Neuronal stem cell (in vitro differentiated cells): ENCODE data around the gene MAPKAP1.
"Not testable (repeated sequence)": the region's sequence is repeated elsewhere in the genome, so short reads cannot be mapped to it uniquely, and the experiment has no call there.

Experiments
- DNase-seq: peaks from one replicate; pipeline ENCODE4 v3.0.0-alpha.2; 2013; ENCODE audit warnings: low spot score
- H2AFZ ChIP-seq: one replicate; pipeline ENCODE4 v1.6.1; 2013; ENCODE audit warnings: mild to moderate bottlenecking, low read length, inconsistent platforms
- H2AK5ac ChIP-seq: 2 replicates; pipeline ENCODE4 v1.6.1; 2013; ENCODE audit warnings: low read depth, mild to moderate bottlenecking, inconsistent platforms, low read length, moderate library complexity, mixed read lengths
- H2BK120ac ChIP-seq: 2 replicates; pipeline ENCODE4 v1.6.1; 2013; ENCODE audit warnings: low read depth, mild to moderate bottlenecking, inconsistent platforms, low read length, moderate library complexity, mixed read lengths
- H2BK12ac ChIP-seq: one replicate; pipeline ENCODE4 v1.6.1; 2013; ENCODE audit warnings: low read length, inconsistent platforms
- H2BK15ac ChIP-seq: 2 replicates; pipeline ENCODE4 v1.6.1; 2013; ENCODE audit warnings: mild to moderate bottlenecking, low read length, inconsistent platforms, mixed read lengths
- H2BK5ac ChIP-seq: one replicate; pipeline ENCODE4 v1.6.1; 2013; ENCODE audit warnings: inconsistent platforms, mild to moderate bottlenecking, low read length, moderate library complexity
- H3K14ac ChIP-seq: one replicate; pipeline ENCODE4 v1.6.1; 2013; ENCODE audit warnings: low read length, inconsistent platforms
- H3K18ac ChIP-seq: 2 replicates; pipeline ENCODE4 v1.6.1; 2013; ENCODE audit warnings: low read length, inconsistent platforms
- H3K23ac ChIP-seq: 2 replicates; pipeline ENCODE4 v1.6.1; 2013; ENCODE audit warnings: low read depth, mild to moderate bottlenecking, mixed read lengths, low read length, inconsistent platforms; ENCODE audit not compliant: poor library complexity
- H3K27ac ChIP-seq: replicated peaks from 3 replicates; pipeline ENCODE4 v1.5.1; 2013; ENCODE audit warnings: low read length, inconsistent platforms
- H3K27me3 ChIP-seq, 3 experiments: 2 replicates each; pipeline ENCODE4 v1.6.1; 2013; ENCODE audit warnings: low read length in 3 of 3, mild to moderate bottlenecking in 2 of 3, inconsistent platforms in 1 of 3, low read depth in 1 of 3, mixed read lengths in 1 of 3, moderate library complexity in 1 of 3; ENCODE audit not compliant: control insufficient read depth in 3 of 3, insufficient read depth in 3 of 3
- H3K36me3 ChIP-seq, 2 donors: replicated peaks in 1 of 2; 2 replicates each; pipeline ENCODE4 v1.6.1; 2013; ENCODE audit warnings: low read length in 2 of 2; ENCODE audit not compliant: control insufficient read depth in 2 of 2, insufficient read depth in 2 of 2
- H3K4ac ChIP-seq: 2 replicates; pipeline ENCODE4 v1.6.1; 2013; ENCODE audit warnings: inconsistent platforms, mild to moderate bottlenecking, low read length, moderate library complexity
- H3K4me1 ChIP-seq, 2 donors: 1 replicate in 1 of 2; 2 replicates in 1 of 2; pipeline ENCODE4 v1.6.1; 2013; ENCODE audit warnings: low read length in 2 of 2, low read depth in 1 of 2; ENCODE audit not compliant: control insufficient read depth in 2 of 2, insufficient read depth in 1 of 2
- H3K4me2 ChIP-seq: one replicate; pipeline ENCODE4 v1.6.1; 2013; ENCODE audit warnings: mild to moderate bottlenecking, low read length, inconsistent platforms; ENCODE audit not compliant: insufficient read depth, poor library complexity, severe bottlenecking
- H3K4me3 ChIP-seq, 2 donors: 2 replicates each; pipeline ENCODE4 v1.5.1; 2013; ENCODE audit warnings: low read length in 2 of 2, mild to moderate bottlenecking in 2 of 2, inconsistent platforms in 1 of 2, moderate library complexity in 1 of 2
- H3K79me1 ChIP-seq: one replicate; pipeline ENCODE4 v1.6.1; 2013; ENCODE audit warnings: low read depth, mild to moderate bottlenecking, inconsistent platforms, low read length, moderate library complexity
- H3K9ac ChIP-seq: one replicate; pipeline ENCODE4 v1.6.1; 2013; ENCODE audit warnings: mild to moderate bottlenecking, low read depth, low read length, inconsistent platforms; ENCODE audit not compliant: poor library complexity
- H3K9me3 ChIP-seq, 2 donors: replicated peaks in 1 of 2; 2 replicates each; pipeline versions ENCODE3 to v1.6.1; 2013; ENCODE audit warnings: low read length in 2 of 2, mild to moderate bottlenecking in 2 of 2, inconsistent platforms in 1 of 2, low read depth in 1 of 2, mixed read lengths in 1 of 2, moderate library complexity in 1 of 2; ENCODE audit not compliant: control insufficient read depth in 2 of 2, insufficient read depth in 1 of 2
- H4K8ac ChIP-seq: one replicate; pipeline ENCODE4 v1.6.1; 2013; ENCODE audit warnings: low read depth, mild to moderate bottlenecking, inconsistent platforms, low read length, moderate library complexity
- H4K91ac ChIP-seq: one replicate; pipeline ENCODE4 v1.6.1; 2013; ENCODE audit warnings: low read length, low read depth, mild to moderate bottlenecking, inconsistent platforms; ENCODE audit not compliant: poor library complexity
- WGBS, 2 donors: extraction: QIAGEN DNeasy Blood & Tissue Kit; methylation state at CpG; one replicate each; pipeline ENCODE4 v1.1.7; 2013; ENCODE audit warnings: missing lambda C conversion rate in 2 of 2, mixed read lengths in 1 of 2; ENCODE audit not compliant: insufficient read length in 2 of 2, insufficient replicate concordance in 1 of 2; ENCODE audit errors: extremely low coverage in 2 of 2; 5-methylcytosine and 5-hydroxymethylcytosine counted together

The MAPKAP1 gene

GRCh38 chr9:125696106-125696647 lies 10.8 kb downstream of the MAPKAP1 start:
- Histone ChIP-seq H2AFZ (no peak overlapping the region), H2BK5ac (no peak overlapping the region), H3K4ac (no peak overlapping the region), H3K36me3 (peaks cover 0 to 3% of the 10 kb centered on the region in 2 donors), H3K23ac (no peak overlapping the region), H3K27me3 (no peaks in the 10 kb centered on the region), H3K14ac (no peak overlapping the region), H2AK5ac (no peak overlapping the region), H2BK12ac (no peak overlapping the region), H3K18ac (no peak overlapping the region), H3K27ac (no peak overlapping the region), H4K8ac (no peak overlapping the region), H3K79me1 (no peaks in the 10 kb centered on the region), H2BK120ac (no peak overlapping the region), H4K91ac (no peak overlapping the region), H2BK15ac (no peak overlapping the region), H3K4me2 (no peak overlapping the region), H3K9me3 (no peaks in the 10 kb centered on the region), H3K9ac (no peak overlapping the region), H3K4me3 (no peak overlapping the region), H3K4me1 (peaks cover 3% of the 10 kb centered on the region in 2 donors)
- WGBS, 2 donors, result no CpG with 5 or more reads among the region's 6 CpGs
- DNase-seq, result no peak

- not testable (repeated sequence) for H2BK15ac ChIP-seq, H2BK120ac ChIP-seq, H3K9me3 ChIP-seq, H3K4me2 ChIP-seq, H3K4me3 ChIP-seq, H2AFZ ChIP-seq, H2BK5ac ChIP-seq, H3K27ac ChIP-seq, H3K4me1 ChIP-seq, H3K23ac ChIP-seq, H3K36me3 ChIP-seq, H3K27me3 ChIP-seq, DNase-seq, H3K4ac ChIP-seq, H3K9ac ChIP-seq, H3K18ac ChIP-seq, H4K91ac ChIP-seq, H2BK12ac ChIP-seq, H2AK5ac ChIP-seq, H3K14ac ChIP-seq, H3K79me1 ChIP-seq, H4K8ac ChIP-seq
- WGBS, 2 donors, result no CpG with 5 or more reads among the region's 8 CpGs
Measured at GRCh38 chr9:125695548-125695947, 11.5 kb downstream of the MAPKAP1 start.

- H3K18ac ChIP-seq, result no peak overlapping the region
- H3K36me3 ChIP-seq, result peaks cover 0 to 3% of the 10 kb centered on the region in 2 donors
- WGBS, 2 donors, result no CpG with 5 or more reads among the region's 3 CpGs
- H2BK15ac ChIP-seq, result no peak overlapping the region
- H2AFZ ChIP-seq, result no peak overlapping the region
- H3K9ac ChIP-seq, result no peak overlapping the region
- H2BK5ac ChIP-seq, result no peak overlapping the region
- H4K91ac ChIP-seq, result no peak overlapping the region
- H3K4ac ChIP-seq, result no peak overlapping the region
- peak; percentile 24 for DNase-seq
- no peak overlapping the region for H3K4me2 ChIP-seq
- no peak overlapping the region for H2AK5ac ChIP-seq
- no peak overlapping the region for H3K4me3 ChIP-seq
- H3K4me1 ChIP-seq, result peaks cover 1 to 3% of the 10 kb centered on the region in 2 donors
- H3K27me3 ChIP-seq, result no peaks in the 10 kb centered on the region
- no peak overlapping the region for H2BK120ac ChIP-seq
- H2BK12ac ChIP-seq, result no peak overlapping the region
- no peak overlapping the region for H3K14ac ChIP-seq
- no peak overlapping the region for H4K8ac ChIP-seq
- no peaks in the 10 kb centered on the region for H3K9me3 ChIP-seq
- H3K27ac ChIP-seq, result no peak overlapping the region
- peaks cover 2% of the 10 kb centered on the region for H3K79me1 ChIP-seq
- no peak overlapping the region for H3K23ac ChIP-seq
Measured at GRCh38 chr9:125694478-125694877, 12.5 kb downstream of the MAPKAP1 start.

DNA sequence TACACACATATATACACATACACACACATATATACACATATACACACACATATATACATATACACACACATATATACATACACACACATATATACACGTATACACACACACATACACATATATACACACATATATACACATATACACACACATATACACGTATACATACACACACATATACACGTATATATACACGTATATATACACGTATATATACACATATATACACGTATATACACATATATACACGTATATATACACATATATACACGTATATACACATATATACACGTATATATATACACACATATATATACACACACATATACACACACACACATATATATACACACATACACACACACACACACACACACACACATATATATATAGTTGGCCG lies 13.5 kb downstream of the MAPKAP1 start:
- not testable (repeated sequence) for H3K4me2 ChIP-seq, H3K27ac ChIP-seq, H3K27me3 ChIP-seq, H3K4ac ChIP-seq, H2AK5ac ChIP-seq, H2BK15ac ChIP-seq, H3K4me3 ChIP-seq, DNase-seq, H3K9ac ChIP-seq, H2AFZ ChIP-seq, H3K4me1 ChIP-seq, H3K14ac ChIP-seq, H2BK120ac ChIP-seq, H3K79me1 ChIP-seq, H3K36me3 ChIP-seq, H2BK5ac ChIP-seq, H2BK12ac ChIP-seq, H3K9me3 ChIP-seq, H4K91ac ChIP-seq, H4K8ac ChIP-seq, H3K18ac ChIP-seq, H3K23ac ChIP-seq
- WGBS, 2 donors, result 100% methylated on average over 6 to 8 of the region's 10 CpGs
